HUES48 (cell line): ENCODE measurements around the gene PGS1.
A peak's percentile ranks its signal among the peaks of the same experiment; 100 is the strongest.

Experiments
- H3K27ac ChIP-seq: one replicate; pipeline ENCODE4 v1.7.0; 2013; ENCODE audit warnings: low read depth, low read length, inconsistent platforms
- H3K27me3 ChIP-seq: 2 replicates; pipeline ENCODE4 v1.6.1; 2013; ENCODE audit warnings: mild to moderate bottlenecking, low read length; ENCODE audit not compliant: control insufficient read depth, insufficient read depth
- H3K36me3 ChIP-seq: 2 replicates; pipeline ENCODE4 v1.6.1; 2013; ENCODE audit warnings: low read length; ENCODE audit not compliant: control insufficient read depth, insufficient read depth
- H3K4me1 ChIP-seq: 2 replicates; pipeline ENCODE4 v1.6.1; 2013; ENCODE audit warnings: mild to moderate bottlenecking, low read length; ENCODE audit not compliant: control insufficient read depth, insufficient read depth
- H3K4me3 ChIP-seq: 2 replicates; pipeline ENCODE4 v1.5.1; 2013; ENCODE audit warnings: mild to moderate bottlenecking, low read depth, low read length
- H3K9ac ChIP-seq: 2 replicates; pipeline ENCODE4 v1.6.1; 2013; ENCODE audit warnings: mild to moderate bottlenecking, low read depth, low read length, moderate library complexity
- H3K9me3 ChIP-seq: 2 replicates; pipeline ENCODE4 v1.6.1; 2013; ENCODE audit warnings: low read length; ENCODE audit not compliant: control insufficient read depth, insufficient read depth

PGS1 gene

GRCh38 chr17:78423961-78424675 is 45.7 kb downstream of the PGS1 start:
- Histone ChIP-seq H3K36me3 (peaks cover 72% of the 10 kb centered on the region), H3K9ac (no peak overlapping the region), H3K4me1 (peaks cover 4% of the 10 kb centered on the region; the same call in 1 of the 2 replicates), H3K27ac (no peak overlapping the region), H3K27me3 (no peaks in the 10 kb centered on the region), H3K4me3 (no peak overlapping the region), H3K9me3 (no peaks in the 10 kb centered on the region)

- Histone ChIP-seq H3K36me3 (peaks cover 59% of the 10 kb centered on the region), H3K27me3 (no peaks in the 10 kb centered on the region), H3K27ac (no peak overlapping the region), H3K9ac (no peak overlapping the region), H3K4me3 (no peak overlapping the region), H3K4me1 (peaks cover 4% of the 10 kb centered on the region; the same call in 1 of the 2 replicates), H3K9me3 (no peaks in the 10 kb centered on the region)
Observed at GRCh38 chr17:78425429-78425828, 47.0 kb downstream of the PGS1 start.

- Histone ChIP-seq H3K36me3 (peaks cover 50% of the 10 kb centered on the region), H3K4me3 (no peak overlapping the region), H3K27me3 (no peaks in the 10 kb centered on the region), H3K9me3 (no peaks in the 10 kb centered on the region), H3K9ac (no peak overlapping the region), H3K4me1 (peaks cover 4% of the 10 kb centered on the region; the same call in 1 of the 2 replicates), H3K27ac (no peak overlapping the region)
Observed at GRCh38 chr17:78426293-78426879, 47.9 kb downstream of the PGS1 start.

GRCh38 chr17:78427140-78427539 is 48.7 kb downstream of the PGS1 start:
- no peaks in the 10 kb centered on the region for H3K9me3 ChIP-seq
- no peak overlapping the region for H3K27ac ChIP-seq
- no peak overlapping the region for H3K4me3 ChIP-seq
- no peak overlapping the region for H3K9ac ChIP-seq
- H3K27me3 ChIP-seq: no peaks in the 10 kb centered on the region
- peaks cover 7% of the 10 kb centered on the region; the same call in 1 of the 2 replicates for H3K4me1 ChIP-seq
- peaks cover 49% of the 10 kb centered on the region for H3K36me3 ChIP-seq

- Histone ChIP-seq H3K4me1 (peaks cover 4% of the 10 kb centered on the region; the same call in 1 of the 2 replicates), H3K9ac (no peak overlapping the region), H3K27ac (no peak overlapping the region), H3K36me3 (peaks cover 41% of the 10 kb centered on the region), H3K4me3 (no peak overlapping the region), H3K27me3 (no peaks in the 10 kb centered on the region), H3K9me3 (no peaks in the 10 kb centered on the region)
Observed at GRCh38 chr17:78428025-78428575, 49.7 kb downstream of the PGS1 start.

- H3K9me3 ChIP-seq: no peaks in the 10 kb centered on the region
- H3K4me1 ChIP-seq: peaks cover 4% of the 10 kb centered on the region; the same call in 1 of the 2 replicates
- peaks cover 32% of the 10 kb centered on the region for H3K36me3 ChIP-seq
- no peak overlapping the region for H3K9ac ChIP-seq
- no peak overlapping the region for H3K4me3 ChIP-seq
- no peaks in the 10 kb centered on the region for H3K27me3 ChIP-seq
- no peak overlapping the region for H3K27ac ChIP-seq
Observed at GRCh38 chr17:78428836-78429617, 50.6 kb downstream of the PGS1 start.

GRCh38 chr17:78429618-78429995 is 51.2 kb downstream of the PGS1 start:
- Histone ChIP-seq H3K36me3 (peaks cover 26% of the 10 kb centered on the region), H3K9me3 (no peaks in the 10 kb centered on the region), H3K27ac (no peak overlapping the region), H3K4me3 (no peak overlapping the region), H3K9ac (no peak overlapping the region), H3K27me3 (no peaks in the 10 kb centered on the region), H3K4me1 (peaks cover 6% of the 10 kb centered on the region; the same call in 1 of the 2 replicates)

- Histone ChIP-seq H3K9ac (no peak overlapping the region), H3K4me1 (peaks cover 11% of the 10 kb centered on the region)
Observed at GRCh38 chr17:78430892-78431691, 52.6 kb downstream of the PGS1 start.

GRCh38 chr17:78431692-78431958 is 53.2 kb downstream of the PGS1 start:
- no peaks in the 10 kb centered on the region for H3K9me3 ChIP-seq
- H3K27ac ChIP-seq: peak overlapping the region; percentile 51
- no peak overlapping the region for H3K9ac ChIP-seq
- H3K36me3 ChIP-seq: peaks cover 8% of the 10 kb centered on the region; the same call in 1 of the 2 replicates
- H3K4me3 ChIP-seq: no peak overlapping the region
- H3K4me1 ChIP-seq: peaks cover 11% of the 10 kb centered on the region
- H3K27me3 ChIP-seq: no peaks in the 10 kb centered on the region

More at GRCh38 chr17:78430892-78431691, 52.6 kb downstream of the PGS1 start:
- Histone ChIP-seq H3K4me3 (no peak overlapping the region), H3K9me3 (no peaks in the 10 kb centered on the region), H3K36me3 (peaks cover 13% of the 10 kb centered on the region), H3K27me3 (no peaks in the 10 kb centered on the region), H3K27ac (peak overlapping the region; percentile 51)

- H3K27ac ChIP-seq: no peak overlapping the region
- H3K36me3 ChIP-seq: peaks cover under 1% of the 10 kb centered on the region; the same call in 1 of the 2 replicates
- no peak overlapping the region for H3K4me3 ChIP-seq
- H3K9me3 ChIP-seq: no peaks in the 10 kb centered on the region
- no peaks in the 10 kb centered on the region for H3K27me3 ChIP-seq
- peaks cover 11% of the 10 kb centered on the region for H3K4me1 ChIP-seq
- H3K9ac ChIP-seq: no peak overlapping the region
Observed at GRCh38 chr17:78432226-78433012, 54.0 kb downstream of the PGS1 start.
